Measurements from ENCODE around the gene PKLR. TPM values are rescaled to one million over a fixed set of nuclear protein-coding genes. Genes with fewer than 3 reads are reported as not detected.
A peak's percentile ranks its signal among the peaks of the same experiment; 100 is the strongest.

Gene PKLR
- polyA plus RNA-seq, 1 of the 3 experiments (the other 2 are of a cell fraction) = not detected

- peaks cover 5 to 18% of the 10 kb centered on the region in 2 experiments; a peak in 2 of 4 replicates for H3K4me1 ChIP-seq (ENCODE audit: control insufficient read depth in 1 of 2, insufficient read depth in 2 of 2, low read depth in 1 of 2, low read length in 1 of 2)
- ChIA-PET POLR2A (no interaction called here), CTCF (interaction anchor here (0.7 to 4.7 kb wide), 19 partner anchors 11 to 225 kb away, joined by 3 to 27 read pairs (median 4); partner anchors contain the start of genes FDPS, PKLR, RUSC1 and THBS3)
- no peak for DNase-seq
- H3K4me2 ChIP-seq = peak overlapping the region; percentile 98
- H3K4me3 ChIP-seq (ENCODE audit: low read depth in 2 of 2, low read length in 1 of 2) = peak overlapping the region in 1 of 2 experiments; percentile 71; a peak in 3 of 4 replicates
- TF ChIP-seq FOXJ3 (CRISPR knock-in tag; IDR thresholded peaks at IDR 0.05) = no peak
- no peak for TF ChIP-seq GABPA (IDR thresholded peaks at IDR 0.05; ENCODE audit: low read depth)
- TF ChIP-seq, protein P1, sequence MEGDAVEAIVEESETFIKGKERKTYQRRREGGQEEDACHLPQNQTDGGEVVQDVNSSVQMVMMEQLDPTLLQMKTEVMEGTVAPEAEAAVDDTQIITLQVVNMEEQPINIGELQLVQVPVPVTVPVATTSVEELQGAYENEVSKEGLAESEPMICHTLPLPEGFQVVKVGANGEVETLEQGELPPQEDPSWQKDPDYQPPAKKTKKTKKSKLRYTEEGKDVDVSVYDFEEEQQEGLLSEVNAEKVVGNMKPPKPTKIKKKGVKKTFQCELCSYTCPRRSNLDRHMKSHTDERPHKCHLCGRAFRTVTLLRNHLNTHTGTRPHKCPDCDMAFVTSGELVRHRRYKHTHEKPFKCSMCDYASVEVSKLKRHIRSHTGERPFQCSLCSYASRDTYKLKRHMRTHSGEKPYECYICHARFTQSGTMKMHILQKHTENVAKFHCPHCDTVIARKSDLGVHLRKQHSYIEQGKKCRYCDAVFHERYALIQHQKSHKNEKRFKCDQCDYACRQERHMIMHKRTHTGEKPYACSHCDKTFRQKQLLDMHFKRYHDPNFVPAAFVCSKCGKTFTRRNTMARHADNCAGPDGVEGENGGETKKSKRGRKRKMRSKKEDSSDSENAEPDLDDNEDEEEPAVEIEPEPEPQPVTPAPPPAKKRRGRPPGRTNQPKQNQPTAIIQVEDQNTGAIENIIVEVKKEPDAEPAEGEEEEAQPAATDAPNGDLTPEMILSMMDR (IDR thresholded peaks at IDR 0.05) = no peak
- TF ChIP-seq MEF2A (IDR thresholded peaks at IDR 0.05; ENCODE audit: borderline replicate concordance, low read depth) = no peak
- 0 out of 4 replicates have a peak overlapping the region, but pooled peaks of 1 of the 2 experiments have one; percentile 9 for H3K27ac ChIP-seq (ENCODE audit: low read depth in 2 of 2, low read length in 1 of 2)
- no peaks in the 10 kb centered on the region for H3K9me2 ChIP-seq
- H3K36me3 ChIP-seq (replicated peaks in 1 of 2; ENCODE audit: control insufficient read depth in 1 of 2, insufficient read depth in 2 of 2, low read length in 1 of 2) = no peaks in the 10 kb centered on the region
- no peak overlapping the region for H2AFZ ChIP-seq (ENCODE audit: low read depth)
- no peaks in the 10 kb centered on the region for H3K9me3 ChIP-seq
- no peaks in the 10 kb centered on the region for H3K27me3 ChIP-seq (ENCODE audit: insufficient read depth)
- WGBS (ENCODE audit: low lambda C conversion rate) = 64% methylated on average over 10 of the region's 10 CpGs
- H4K20me1 ChIP-seq (ENCODE audit: insufficient read depth) = peaks cover 4% of the 10 kb centered on the region; the same call in 1 of the 2 replicates
- H3K9ac ChIP-seq = no peak overlapping the region
- H3F3A ChIP-seq (replicated peaks; ENCODE audit: insufficient read depth) = peaks cover 18% of the 10 kb centered on the region
- H3K79me2 ChIP-seq (ENCODE audit: insufficient read depth) = no peaks in the 10 kb centered on the region
Observed at GRCh38 chr1:155278689-155279160, 22.5 kb downstream of the PKLR start.

DNA sequence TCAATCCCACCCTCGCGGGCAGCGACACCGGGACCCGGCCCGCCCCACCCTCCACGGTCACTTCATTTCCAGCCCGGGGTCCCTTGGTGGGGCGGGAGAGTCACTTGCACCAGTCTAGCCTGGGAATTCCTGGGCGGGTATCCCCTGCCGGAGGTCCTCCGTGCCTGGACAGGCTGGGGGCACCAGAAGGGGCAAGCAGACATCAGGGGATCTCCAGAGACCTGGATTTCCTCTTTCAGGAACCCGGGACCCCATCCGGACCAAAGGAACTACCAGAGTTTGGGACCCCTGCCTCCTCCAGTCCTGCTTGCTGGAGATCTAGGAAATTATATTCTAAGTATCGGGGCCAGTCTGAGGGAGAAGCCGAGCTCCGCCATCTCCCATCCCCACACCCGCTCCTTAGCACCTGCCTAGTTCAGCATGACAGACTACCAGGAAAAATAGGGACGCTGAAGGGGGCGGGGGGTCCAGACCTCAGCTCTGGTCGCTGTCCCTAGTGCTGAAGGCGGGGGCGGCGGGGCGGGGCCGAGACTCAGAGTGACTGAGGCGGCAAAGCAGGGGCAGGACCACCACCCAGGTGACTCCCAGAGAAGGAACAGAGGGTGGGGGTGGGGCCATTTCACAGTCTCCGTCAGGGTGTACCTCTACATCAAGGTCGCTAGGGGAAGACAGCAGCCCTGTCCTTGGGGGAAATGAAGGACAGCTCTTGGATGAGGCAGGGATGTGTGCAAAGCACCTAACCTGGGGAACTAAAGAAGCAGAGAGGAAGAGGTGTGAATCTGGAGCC, 23.1 kb downstream of the PKLR start:
- H3F3A ChIP-seq (replicated peaks; ENCODE audit: insufficient read depth) = peaks cover 18% of the 10 kb centered on the region
- H3K4me1 ChIP-seq (ENCODE audit: control insufficient read depth in 1 of 2, insufficient read depth in 2 of 2, low read depth in 1 of 2, low read length in 1 of 2) = peaks cover 5 to 20% of the 10 kb centered on the region in 2 experiments; a peak in 2 of 4 replicates
- peak overlapping the region; percentile 88; the same call in 1 of the 2 replicates for H2AFZ ChIP-seq (ENCODE audit: low read depth)
- H3K4me3 ChIP-seq (ENCODE audit: low read depth in 2 of 2, low read length in 1 of 2) = peak overlapping the region; percentile 71 to 78
- TF ChIP-seq, protein P1 (IDR thresholded peaks at IDR 0.05) = peak; percentile 38
- TF ChIP-seq PBX3 (IDR thresholded peaks at IDR 0.05) = no peak
- peak; percentile 57 for TF ChIP-seq RAD21 (IDR thresholded peaks at IDR 0.05; ENCODE audit: low read length)
- no peak for TF ChIP-seq TEAD4 (IDR thresholded peaks at IDR 0.05; ENCODE audit: borderline replicate concordance, insufficient read depth)
- TF ChIP-seq CHD2 (IDR thresholded peaks at IDR 0.05; ENCODE audit: low read length, partially characterized antibody) = peak; percentile 22
- TF ChIP-seq, protein P2, sequence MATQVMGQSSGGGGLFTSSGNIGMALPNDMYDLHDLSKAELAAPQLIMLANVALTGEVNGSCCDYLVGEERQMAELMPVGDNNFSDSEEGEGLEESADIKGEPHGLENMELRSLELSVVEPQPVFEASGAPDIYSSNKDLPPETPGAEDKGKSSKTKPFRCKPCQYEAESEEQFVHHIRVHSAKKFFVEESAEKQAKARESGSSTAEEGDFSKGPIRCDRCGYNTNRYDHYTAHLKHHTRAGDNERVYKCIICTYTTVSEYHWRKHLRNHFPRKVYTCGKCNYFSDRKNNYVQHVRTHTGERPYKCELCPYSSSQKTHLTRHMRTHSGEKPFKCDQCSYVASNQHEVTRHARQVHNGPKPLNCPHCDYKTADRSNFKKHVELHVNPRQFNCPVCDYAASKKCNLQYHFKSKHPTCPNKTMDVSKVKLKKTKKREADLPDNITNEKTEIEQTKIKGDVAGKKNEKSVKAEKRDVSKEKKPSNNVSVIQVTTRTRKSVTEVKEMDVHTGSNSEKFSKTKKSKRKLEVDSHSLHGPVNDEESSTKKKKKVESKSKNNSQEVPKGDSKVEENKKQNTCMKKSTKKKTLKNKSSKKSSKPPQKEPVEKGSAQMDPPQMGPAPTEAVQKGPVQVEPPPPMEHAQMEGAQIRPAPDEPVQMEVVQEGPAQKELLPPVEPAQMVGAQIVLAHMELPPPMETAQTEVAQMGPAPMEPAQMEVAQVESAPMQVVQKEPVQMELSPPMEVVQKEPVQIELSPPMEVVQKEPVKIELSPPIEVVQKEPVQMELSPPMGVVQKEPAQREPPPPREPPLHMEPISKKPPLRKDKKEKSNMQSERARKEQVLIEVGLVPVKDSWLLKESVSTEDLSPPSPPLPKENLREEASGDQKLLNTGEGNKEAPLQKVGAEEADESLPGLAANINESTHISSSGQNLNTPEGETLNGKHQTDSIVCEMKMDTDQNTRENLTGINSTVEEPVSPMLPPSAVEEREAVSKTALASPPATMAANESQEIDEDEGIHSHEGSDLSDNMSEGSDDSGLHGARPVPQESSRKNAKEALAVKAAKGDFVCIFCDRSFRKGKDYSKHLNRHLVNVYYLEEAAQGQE (IDR thresholded peaks at IDR 0.05; ENCODE audit: low read depth, low read length) = peak; percentile 96
- peak; percentile 54 for TF ChIP-seq MXI1 (IDR thresholded peaks at IDR 0.05; ENCODE audit: low read depth, low read length)
- 0 out of 2 replicates have a peak, but pooled peaks have one; percentile 45 for TF ChIP-seq SIN3A (IDR thresholded peaks at IDR 0.05; ENCODE audit: borderline replicate concordance, low read depth, low read length)
- H3K27ac ChIP-seq (ENCODE audit: low read depth in 2 of 2, low read length in 1 of 2) = peak overlapping the region in 1 of 2 experiments; percentile 66; a peak in 2 of 4 replicates
- H3K79me2 ChIP-seq (ENCODE audit: insufficient read depth) = peaks cover under 1% of the 10 kb centered on the region; the same call in 1 of the 2 replicates
- H3K9me2 ChIP-seq = no peaks in the 10 kb centered on the region
- H3K36me3 ChIP-seq (replicated peaks in 1 of 2; ENCODE audit: control insufficient read depth in 1 of 2, insufficient read depth in 2 of 2, low read length in 1 of 2) = no peaks in the 10 kb centered on the region
- peak; percentile 80 for DNase-seq
- CTCF ChIA-PET = interaction anchor here (0.7 to 4.7 kb wide), 20 partner anchors 10 to 226 kb away, joined by 3 to 27 read pairs (median 4); partner anchors contain the start of genes FDPS, PKLR, SCAMP3 and THBS3
- H3K9me3 ChIP-seq = no peaks in the 10 kb centered on the region
- H4K20me1 ChIP-seq (ENCODE audit: insufficient read depth) = peaks cover 4% of the 10 kb centered on the region; the same call in 1 of the 2 replicates
- POLR2A ChIA-PET = no interaction called here
- H3K4me2 ChIP-seq = peak overlapping the region; percentile 98
- WGBS (ENCODE audit: low lambda C conversion rate) = 1% methylated on average over 18 of the region's 29 CpGs
- H3K9ac ChIP-seq = peak overlapping the region; percentile 58; the same call in 1 of the 2 replicates
- no peaks in the 10 kb centered on the region for H3K27me3 ChIP-seq (ENCODE audit: insufficient read depth)
